H1 (cell line): ENCODE results near the gene C15orf62. TPM values are rescaled to one million over a fixed set of nuclear protein-coding genes. Genes with fewer than 3 reads are reported as not detected.

ENCODE experiments used
- CTCF ChIA-PET: fragments of 300-600 bp; sonication (Branson Sonifier 250); formaldehyde crosslinking; loops from one replicate; lab custom pipeline; 2021; ENCODE audit not compliant: partially characterized antibody; lab: Charles Lee
- POLR2A ChIA-PET: fragments of 300-600 bp; sonication (Branson Sonifier 250); formaldehyde crosslinking; loops from one replicate; lab custom pipeline; 2021; ENCODE audit warnings: inconsistent platforms; ENCODE audit not compliant: partially characterized antibody; lab: Charles Lee
- DNase-seq, 2 experiments: peaks; one replicate each; pipeline versions ENCODE4 v3.0.0 to v3.0.0-alpha.2; 2010 to 2022; ENCODE audit warnings: low spot score in 2 of 2, low read depth in 1 of 2, mixed read lengths in 1 of 2
- FAIRE-seq: peaks from 2 replicates; lab custom pipeline; 2011; peaks lifted over from hg19 to GRCh38; lab: Jason Lieb, UNC
- H2AFZ ChIP-seq: 2 replicates; pipeline ENCODE4 v1.8.1; 2012; ENCODE audit warnings: low read length, inconsistent platforms
- H2AK5ac ChIP-seq: 2 replicates; pipeline ENCODE4 v1.6.1; 2013; ENCODE audit warnings: low read depth, low read length
- H2BK120ac ChIP-seq: replicated peaks from 2 replicates; pipeline ENCODE3; 2013; ENCODE audit warnings: low read depth, low read length, inconsistent platforms
- H2BK12ac ChIP-seq: 2 replicates; pipeline ENCODE4 v1.6.1; 2013; ENCODE audit warnings: low read depth, low read length
- H2BK15ac ChIP-seq: 2 replicates; pipeline ENCODE4 v1.6.1; 2013; ENCODE audit warnings: low read length
- H2BK20ac ChIP-seq: 2 replicates; pipeline ENCODE4 v1.6.1; 2013; ENCODE audit warnings: low read length
- H2BK5ac ChIP-seq: 2 replicates; pipeline ENCODE4 v1.6.1; 2013; ENCODE audit warnings: low read depth, low read length
- H3K14ac ChIP-seq: 2 replicates; pipeline ENCODE4 v1.6.1; 2013; ENCODE audit warnings: inconsistent platforms; ENCODE audit not compliant: insufficient read length
- H3K18ac ChIP-seq: 2 replicates; pipeline ENCODE4 v1.6.1; 2013; ENCODE audit warnings: low read length; ENCODE audit errors: extremely low read depth
- H3K23ac ChIP-seq: 2 replicates; pipeline ENCODE4 v1.6.1; 2013; ENCODE audit warnings: inconsistent platforms; ENCODE audit not compliant: insufficient read length
- H3K23me2 ChIP-seq: 2 replicates; pipeline ENCODE4 v1.6.1; 2013; ENCODE audit warnings: low read depth, low read length
- H3K27ac ChIP-seq: 2 replicates; pipeline ENCODE4 v1.6.1; 2011; ENCODE audit warnings: low read depth, low read length, inconsistent platforms
- H3K27me3 ChIP-seq, 4 experiments: replicated peaks in 1 of 4; 1 replicate in 1 of 4; 2 replicates in 3 of 4; pipeline versions ENCODE4 v1.6.1 to v1.8.1; 2011 to 2013; ENCODE audit warnings: low read length in 3 of 4, mild to moderate bottlenecking in 3 of 4, inconsistent platforms in 2 of 4, mixed read lengths in 2 of 4, moderate library complexity in 1 of 4; ENCODE audit not compliant: control insufficient read depth in 3 of 4, insufficient read depth in 3 of 4; ENCODE audit errors: extremely low read depth in 1 of 4
- H3K36me3 ChIP-seq, 4 experiments: 2 replicates each; pipeline versions ENCODE4 v1.6.1 to v1.8.1; 2011 to 2013; ENCODE audit warnings: mild to moderate bottlenecking in 4 of 4, low read length in 3 of 4, moderate library complexity in 2 of 4, control low read depth in 1 of 4, inconsistent platforms in 1 of 4; ENCODE audit not compliant: insufficient read depth in 4 of 4, control insufficient read depth in 2 of 4
- H3K4ac ChIP-seq: replicated peaks from 2 replicates; pipeline ENCODE3; 2013; ENCODE audit warnings: low read length, low read depth, mixed read lengths, inconsistent platforms; ENCODE audit not compliant: insufficient read length
- H3K4me1 ChIP-seq, 4 experiments: replicated peaks in 1 of 4; 1 replicate in 1 of 4; 2 replicates in 3 of 4; pipeline versions ENCODE4 v1.6.1 to v1.8.1; 2011 to 2013; ENCODE audit warnings: low read length in 3 of 4, inconsistent platforms in 2 of 4, mixed read lengths in 1 of 4; ENCODE audit not compliant: insufficient read depth in 4 of 4, control insufficient read depth in 3 of 4
- H3K4me2 ChIP-seq, 2 experiments: 2 replicates each; pipeline versions ENCODE4 v1.6.1 to v1.8.1; 2011 to 2013; ENCODE audit warnings: low read depth in 2 of 2, low read length in 2 of 2, control low read depth in 1 of 2, inconsistent platforms in 1 of 2, mild to moderate bottlenecking in 1 of 2; ENCODE audit not compliant: insufficient read depth in 1 of 2
- H3K4me3 ChIP-seq, 4 experiments: fragments of 200-600, 300-600 bp in 1 of 4; sonication (generic), shearing (Covaris generic), sonication (Bioruptor Twin) in 1 of 4; 2 replicates each; pipeline versions ENCODE4 v1.5.1 to v1.8.1; 2011 to 2016; ENCODE audit warnings: low read length in 4 of 4, low read depth in 3 of 4, control low read depth in 2 of 4, inconsistent platforms in 2 of 4, mild to moderate bottlenecking in 2 of 4, mixed read lengths in 1 of 4, moderate library complexity in 1 of 4; ENCODE audit not compliant: insufficient read depth in 2 of 4; ENCODE audit errors: extremely low read depth in 1 of 4
- H3K56ac ChIP-seq: replicated peaks from 2 replicates; pipeline ENCODE3; 2013; ENCODE audit warnings: low read depth, mild to moderate bottlenecking, mixed read lengths, low read length, inconsistent platforms; ENCODE audit not compliant: insufficient read length
- H3K79me1 ChIP-seq: 2 replicates; pipeline ENCODE4 v1.6.1; 2013; ENCODE audit warnings: low read depth, low read length, control low read depth
- H3K79me2 ChIP-seq, 2 experiments: 2 replicates each; pipeline versions ENCODE4 v1.6.1 to v1.8.1; 2012 to 2013; ENCODE audit warnings: low read length in 2 of 2, mild to moderate bottlenecking in 2 of 2, inconsistent platforms in 1 of 2; ENCODE audit not compliant: insufficient read depth in 2 of 2, control insufficient read depth in 1 of 2
- H3K9ac ChIP-seq, 4 experiments: replicated peaks in 1 of 4; 1 replicate in 1 of 4; 2 replicates in 3 of 4; pipeline versions ENCODE4 v1.6.1 to v1.8.1; 2011 to 2013; ENCODE audit warnings: low read depth in 3 of 4, low read length in 3 of 4, control low read depth in 2 of 4, mild to moderate bottlenecking in 2 of 4, moderate library complexity in 2 of 4, inconsistent platforms in 1 of 4; ENCODE audit errors: extremely low read depth in 1 of 4
- H3K9me3 ChIP-seq, 2 experiments: 2 replicates each; pipeline versions ENCODE4 v1.6.1 to v1.8.1; 2012 to 2013; ENCODE audit warnings: mild to moderate bottlenecking in 2 of 2, moderate library complexity in 2 of 2, control low read depth in 1 of 2, inconsistent platforms in 1 of 2, low read depth in 1 of 2, low read length in 1 of 2, mixed read lengths in 1 of 2; ENCODE audit not compliant: insufficient read depth in 2 of 2
- H4K20me1 ChIP-seq, 2 experiments: replicated peaks in 1 of 2; 2 replicates each; pipeline versions ENCODE3 to v1.8.1; 2011 to 2013; ENCODE audit warnings: inconsistent platforms in 2 of 2, low read length in 2 of 2, mild to moderate bottlenecking in 1 of 2; ENCODE audit not compliant: insufficient read depth in 2 of 2, control insufficient read depth in 1 of 2
- H4K5ac ChIP-seq: 2 replicates; pipeline ENCODE4 v1.6.1; 2013; ENCODE audit warnings: low read length, low read depth, mixed read lengths, inconsistent platforms; ENCODE audit not compliant: insufficient read length
- H4K8ac ChIP-seq: 2 replicates; pipeline ENCODE4 v1.8.0; 2013; ENCODE audit warnings: mild to moderate bottlenecking, moderate library complexity, low read length, inconsistent platforms; ENCODE audit not compliant: insufficient read depth; ENCODE audit errors: extremely low read depth
- H4K91ac ChIP-seq: replicated peaks from 2 replicates; pipeline ENCODE3; 2013; ENCODE audit warnings: low read length, mixed read lengths, inconsistent platforms; ENCODE audit not compliant: insufficient read length
- BCL11A ChIP-seq, 2 experiments: IDR thresholded peaks; one replicate each; pipeline ENCODE4 v1.6.1; 2011; ENCODE audit warnings: low read depth in 2 of 2, low read length in 2 of 2, mild to moderate bottlenecking in 2 of 2
- EP300 ChIP-seq, 2 experiments: IDR thresholded peaks; 1 replicate in 1 of 2; 2 replicates in 1 of 2; pipeline ENCODE4 v1.6.1; 2011 to 2012; ENCODE audit warnings: low read depth in 2 of 2, low read length in 2 of 2, mild to moderate bottlenecking in 2 of 2, borderline replicate concordance in 1 of 2, inconsistent platforms in 1 of 2, moderate library complexity in 1 of 2
- EZH2 ChIP-seq: fragments of 200-600 bp; sonication (generic); IDR thresholded peaks from 2 replicates; pipeline ENCODE4 v1.7.1; 2012; ENCODE audit warnings: low read depth, mild to moderate bottlenecking, moderate library complexity, low read length, inconsistent platforms; ENCODE audit not compliant: severe bottlenecking
- FOSL1 ChIP-seq: IDR thresholded peaks from 2 replicates; pipeline ENCODE4 v1.6.1; 2011; ENCODE audit warnings: mild to moderate bottlenecking, low read depth, low read length, moderate library complexity; ENCODE audit not compliant: insufficient read depth
- POU5F1 ChIP-seq: IDR thresholded peaks from 2 replicates; pipeline ENCODE4 v1.6.1; 2011; ENCODE audit warnings: low read depth, mild to moderate bottlenecking, low read length, moderate library complexity
- RNF2 ChIP-seq: fragments of 200-900, 300-1000 bp; sonication (generic); IDR thresholded peaks from 2 replicates; pipeline ENCODE4 v1.7.1; 2016; ENCODE audit warnings: borderline replicate concordance, low read depth, mild to moderate bottlenecking, antibody characterized with exemption, low read length; ENCODE audit not compliant: poor library complexity, severe bottlenecking; ENCODE audit errors: missing control alignments
- SIX5 ChIP-seq: IDR thresholded peaks from 2 replicates; pipeline ENCODE4 v1.6.1; 2011; ENCODE audit warnings: mild to moderate bottlenecking, low read depth, low read length
- WGBS, 2 experiments: shearing (Covaris generic) in 1 of 2; methylation state at CpG; one replicate each; pipeline versions ENCODE4 v1.1.6 to v1.1.7; 2013 to 2015; ENCODE audit warnings: low lambda C conversion rate in 2 of 2, mixed read lengths in 2 of 2, inconsistent platforms in 1 of 2, low coverage in 1 of 2, missing lambda C conversion rate in 1 of 2; ENCODE audit not compliant: insufficient replicate concordance in 2 of 2, insufficient coverage in 1 of 2, insufficient read length in 1 of 2; ENCODE audit errors: extremely low coverage in 1 of 2, missing lambda C conversion rate in 1 of 2; 5-methylcytosine and 5-hydroxymethylcytosine counted together
- polyA plus RNA-seq, 7 experiments: library from polyadenylated mRNA; depleted of rRNA in 3 of 7; stranded (reverse) in 5 of 7; unstranded in 2 of 7; fragments of >200 nt in 5 of 7; fragments of 200-250 nt in 2 of 7; gene quantifications; 1 replicate in 5 of 7; 2 replicates in 1 of 7; 4 replicates in 1 of 7; pipeline versions ENCODE4 v1.2.1 to v1.2.3, GENCODE V29; 2011 to 2013; ENCODE audit warnings: missing spikeins in 2 of 7, mixed read lengths in 2 of 7
- total RNA-seq: library from RNA; stranded (reverse); fragmentation: NEBNext Ultra II Directional; extraction: Animal tissue kit (Norgen Biotek cat#: 25700); gene quantifications from 2 replicates; pipeline ENCODE4 v1.2.1, GENCODE V29; 2021
- TF ChIP-seq, protein P1 (sequence below), 3 experiments: IDR thresholded peaks; 1 replicate in 2 of 3; 2 replicates in 1 of 3; pipeline versions ENCODE4 v1.5.1 to v1.6.1; 2011; ENCODE audit warnings: low read length in 3 of 3, mild to moderate bottlenecking in 3 of 3, inconsistent platforms in 2 of 3, low read depth in 1 of 3, moderate library complexity in 1 of 3; ENCODE audit not compliant: insufficient read depth in 1 of 3; ENCODE audit errors: control extremely low read depth in 1 of 3

C15orf62 gene
- total and polyA plus RNA-seq, 2 of the 8 experiments (the other 6 are each of a cell fraction or from before 2014, with no cell fraction given): 0.06 to 0.56 TPM

DNA sequence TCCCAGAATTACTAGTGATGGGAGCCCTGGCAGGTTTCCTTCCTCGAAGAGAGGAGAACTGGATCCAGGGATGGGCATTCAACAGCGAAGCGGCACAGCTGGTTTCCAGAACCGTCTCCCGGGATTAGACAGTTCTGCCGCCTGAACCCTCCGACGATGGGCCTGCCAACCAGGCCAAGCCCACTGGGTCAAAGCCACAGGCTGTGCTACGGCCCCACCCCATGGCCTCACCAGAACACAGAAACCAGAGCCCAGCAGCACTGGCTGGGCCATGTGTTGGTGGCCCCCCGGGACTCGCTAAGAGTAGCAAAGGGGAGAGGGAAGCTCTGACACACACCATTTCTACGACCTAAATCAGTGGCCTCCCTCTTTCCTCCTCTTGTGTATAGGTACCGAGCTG lies 2.2 kb downstream of the C15orf62 start:
- TF ChIP-seq RNF2 (no peak), EP300 (IDR thresholded peaks at IDR 0.05; ENCODE audit: borderline replicate concordance in 1 of 2, low read depth in 2 of 2, low read length in 2 of 2) (no peak), EZH2 (no peak), SIX5 (no peak), POU5F1 (no peak), BCL11A (IDR thresholded peaks at IDR 0.05; ENCODE audit: low read depth in 2 of 2, low read length in 2 of 2) (no peak), FOSL1 (no peak)
- TF ChIP-seq, protein P1, sequence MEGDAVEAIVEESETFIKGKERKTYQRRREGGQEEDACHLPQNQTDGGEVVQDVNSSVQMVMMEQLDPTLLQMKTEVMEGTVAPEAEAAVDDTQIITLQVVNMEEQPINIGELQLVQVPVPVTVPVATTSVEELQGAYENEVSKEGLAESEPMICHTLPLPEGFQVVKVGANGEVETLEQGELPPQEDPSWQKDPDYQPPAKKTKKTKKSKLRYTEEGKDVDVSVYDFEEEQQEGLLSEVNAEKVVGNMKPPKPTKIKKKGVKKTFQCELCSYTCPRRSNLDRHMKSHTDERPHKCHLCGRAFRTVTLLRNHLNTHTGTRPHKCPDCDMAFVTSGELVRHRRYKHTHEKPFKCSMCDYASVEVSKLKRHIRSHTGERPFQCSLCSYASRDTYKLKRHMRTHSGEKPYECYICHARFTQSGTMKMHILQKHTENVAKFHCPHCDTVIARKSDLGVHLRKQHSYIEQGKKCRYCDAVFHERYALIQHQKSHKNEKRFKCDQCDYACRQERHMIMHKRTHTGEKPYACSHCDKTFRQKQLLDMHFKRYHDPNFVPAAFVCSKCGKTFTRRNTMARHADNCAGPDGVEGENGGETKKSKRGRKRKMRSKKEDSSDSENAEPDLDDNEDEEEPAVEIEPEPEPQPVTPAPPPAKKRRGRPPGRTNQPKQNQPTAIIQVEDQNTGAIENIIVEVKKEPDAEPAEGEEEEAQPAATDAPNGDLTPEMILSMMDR (IDR thresholded peaks at IDR 0.05; ENCODE audit: control extremely low read depth in 1 of 3, insufficient read depth in 1 of 3, low read depth in 1 of 3, low read length in 3 of 3): no peak
- TF ChIP-seq, all 59 proteins: peak for 0
- H2BK12ac ChIP-seq: no peak overlapping the region
- no peak overlapping the region for H3K14ac ChIP-seq
- no peak overlapping the region for H4K5ac ChIP-seq
- peaks cover 0 to 4% of the 10 kb centered on the region in 2 experiments for H4K20me1 ChIP-seq
- no peak overlapping the region for H2BK5ac ChIP-seq
- H3K79me2 ChIP-seq: no peaks in the 10 kb centered on the region
- H2BK20ac ChIP-seq: no peak overlapping the region
- FAIRE-seq (no peak), DNase-seq (no peak)
- ChIA-PET POLR2A (interaction anchor here (0.5 to 3.0 kb wide), 3 partner anchors 9 to 40 kb away, joined by 3 to 11 read pairs (median 6); partner anchors contain the start of gene GCHFR), CTCF (interaction anchor here (0.5 to 15.3 kb wide), 3 partner anchors 12 to 397 kb away, joined by 3 to 184 read pairs (median 6); no protein-coding TSS in a partner anchor)
- H3K27ac ChIP-seq: no peak overlapping the region
- H3K4me3 ChIP-seq: no peak overlapping the region
- no peak overlapping the region for H2BK120ac ChIP-seq
- H3K9ac ChIP-seq: no peak overlapping the region
- H2BK15ac ChIP-seq: no peak overlapping the region
- no peak overlapping the region for H3K4ac ChIP-seq
- peaks cover 0 to 6% (median 5%) of the 10 kb centered on the region in 4 experiments; a peak in 6 of 7 replicates for H3K4me1 ChIP-seq
- no peaks in the 10 kb centered on the region for H3K23me2 ChIP-seq
- H3K27me3 ChIP-seq: no peaks in the 10 kb centered on the region
- peaks cover 0 to 20% (median 4%) of the 10 kb centered on the region in 4 experiments; a peak in 2 of 8 replicates for H3K36me3 ChIP-seq
- H4K91ac ChIP-seq: no peak overlapping the region
- no peak overlapping the region for H2AFZ ChIP-seq
- H2AK5ac ChIP-seq: no peak overlapping the region
- no peak overlapping the region for H3K23ac ChIP-seq
- H4K8ac ChIP-seq: no peak overlapping the region
- H3K18ac ChIP-seq: no peak overlapping the region
- H3K9me3 ChIP-seq: no peaks in the 10 kb centered on the region
- H3K4me2 ChIP-seq: no peak overlapping the region
- H3K79me1 ChIP-seq: no peaks in the 10 kb centered on the region; the same call in 1 of the 2 replicates
- WGBS, 2 experiments: 95% methylated on average over 10 of the region's 13 CpGs; no CpG with 5 or more reads in 1 of the 2 experiments
- no peak overlapping the region for H3K56ac ChIP-seq
